Hematopoietic multipotent progenitor cell treated with erythropoietin and hydrocortisone succinate and interleukin-3 and kit ligand, for 15 days (in vitro differentiated cells): ENCODE measurements around the gene CYP19A1.

Experiments used
- DNase-seq: peaks from one replicate; pipeline ENCODE4 v3.0.0-alpha.2; 2015; ENCODE audit warnings: low spot score

CYP19A1 gene

DNA sequence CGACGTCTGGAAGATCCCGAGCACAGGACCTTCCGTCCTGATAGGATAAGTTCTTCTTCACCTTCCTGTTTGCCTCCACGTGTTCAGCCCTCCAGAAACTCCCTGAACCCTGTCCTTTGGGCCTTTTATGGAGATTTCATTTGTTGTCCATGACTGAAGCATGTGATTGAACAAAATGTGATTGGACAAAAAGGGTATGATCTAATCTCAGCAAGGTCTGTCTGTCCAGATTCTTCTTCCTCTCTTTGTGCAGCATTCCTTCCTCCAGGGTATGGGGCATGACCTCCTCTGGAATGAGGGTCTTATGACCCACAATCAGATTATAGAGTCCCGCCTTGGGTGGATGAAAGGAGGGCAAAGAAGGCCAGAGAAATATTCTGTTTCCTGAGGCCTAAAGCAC lies at the start of gene CYP19A1:
Gene CYP19A1, minus strand, starts transcription at position 101 of the 400 bp plus-strand sequence. CDS start 95,684 bp downstream, outside the sequence.
- DNase-seq, result no peak

- DNase-seq, result no peak
These were observed 49.3 kb upstream of the CYP19A1 start for GRCh38 chr15:51387699-51388041.

DNA sequence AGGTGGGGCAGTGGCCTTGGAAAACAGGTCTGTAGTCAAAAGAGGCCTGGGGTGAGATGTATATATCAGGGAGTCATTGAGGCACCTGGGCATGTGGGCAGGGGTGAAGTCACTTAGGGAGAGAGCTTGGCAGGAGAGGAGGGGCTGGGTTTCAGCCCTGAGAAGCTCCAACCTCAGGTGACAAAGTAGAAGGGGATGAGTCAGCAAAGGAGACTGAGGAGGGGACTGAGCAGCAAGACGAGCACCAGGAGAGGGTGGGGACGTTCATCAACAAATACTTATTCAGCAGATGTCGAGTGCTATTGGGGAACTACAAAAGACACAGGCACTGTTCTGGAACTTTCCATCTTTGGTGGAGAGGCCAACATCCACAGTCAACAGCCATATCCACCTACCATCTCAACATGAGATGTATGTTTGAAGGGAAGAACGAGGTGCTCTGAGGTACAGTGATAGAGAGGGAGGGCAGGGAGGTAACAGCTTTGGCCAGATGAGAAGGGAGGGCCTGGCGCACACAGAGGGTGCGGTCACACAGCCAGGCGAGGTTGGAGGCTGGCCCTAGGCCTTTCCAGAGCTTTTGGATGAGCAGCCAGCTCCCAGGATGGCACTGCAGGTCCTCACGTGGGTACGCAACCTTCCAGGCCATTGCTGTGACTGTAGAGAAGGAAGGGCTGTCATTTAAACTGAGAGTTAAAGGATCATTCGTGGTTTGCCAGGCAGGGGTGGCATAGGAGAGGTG lies 48.7 kb upstream of the CYP19A1 start:
- DNase-seq, result no peak

- DNase-seq, result no peak
These were observed 48.1 kb upstream of the CYP19A1 start for GRCh38 chr15:51386486-51386885.

- no peak for DNase-seq
These were observed 47.6 kb upstream of the CYP19A1 start for GRCh38 chr15:51386029-51386428.

DNA sequence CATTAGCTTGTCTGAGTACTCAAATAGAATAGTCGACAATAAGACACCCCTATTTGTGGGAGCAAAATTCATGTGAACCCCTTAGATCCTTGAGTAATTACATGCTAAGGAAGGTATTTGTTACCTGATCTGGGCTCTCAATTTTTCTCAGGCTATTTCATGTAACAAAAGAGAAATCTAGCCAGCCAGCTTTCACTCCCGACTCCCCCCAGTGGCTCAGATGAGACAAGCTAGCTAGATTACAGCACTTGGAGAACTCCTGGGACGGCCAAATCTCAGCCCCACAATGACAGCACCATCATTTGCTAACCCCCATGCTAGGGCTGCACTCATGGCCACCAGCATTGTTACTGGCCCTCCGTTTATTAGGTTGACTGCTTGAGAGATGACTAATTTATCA lies 44.4 kb upstream of the CYP19A1 start:
- DNase-seq, result no peak

- DNase-seq, result peak; percentile 8
These were observed 42.8 kb upstream of the CYP19A1 start for GRCh38 chr15:51380999-51381806.

DNA sequence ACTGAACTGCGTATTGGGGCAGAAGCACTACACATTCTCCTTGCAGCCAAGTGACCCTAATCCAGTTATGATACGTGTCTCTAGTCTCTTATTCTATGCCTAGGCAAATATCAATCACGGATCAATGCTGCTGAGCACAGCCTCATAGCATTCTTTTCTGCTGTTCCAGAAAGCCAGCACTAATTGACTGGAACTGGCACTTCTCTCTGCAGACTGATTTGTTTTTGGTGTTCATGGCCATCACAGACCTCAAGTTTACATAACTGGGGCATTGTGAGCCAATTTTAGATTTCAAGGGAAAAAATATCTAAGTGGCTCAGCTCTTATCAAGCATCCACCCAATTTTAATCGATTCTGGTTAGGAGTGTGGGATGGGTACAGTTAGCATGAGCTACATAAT lies 41.0 kb upstream of the CYP19A1 start:
- DNase-seq, result no peak

GRCh38 chr15:51378406-51378805 lies 40.0 kb upstream of the CYP19A1 start:
- no peak for DNase-seq

- DNase-seq, result no peak
These were observed 38.8 kb upstream of the CYP19A1 start for GRCh38 chr15:51377038-51377786.

GRCh38 chr15:51375966-51376640 lies 37.7 kb upstream of the CYP19A1 start:
- DNase-seq, result no peak

DNA sequence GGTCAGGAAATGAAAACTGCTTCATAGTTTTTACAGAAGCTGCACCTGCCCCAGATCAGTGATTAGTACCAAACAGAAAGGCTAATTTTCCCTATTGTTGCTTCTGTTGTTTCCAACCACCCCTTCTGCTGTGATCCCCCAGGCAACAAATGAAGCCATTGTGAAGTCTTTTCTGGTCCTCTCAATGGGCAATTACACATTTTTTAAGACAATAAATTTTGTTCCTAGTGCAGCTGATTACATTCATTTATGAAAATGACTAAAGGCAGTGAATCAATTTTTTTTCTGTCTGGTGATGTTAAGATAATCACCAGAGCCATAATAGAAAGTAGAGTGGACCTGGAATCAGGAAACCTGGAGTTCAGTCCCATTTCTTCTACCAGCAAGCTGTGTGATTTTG lies 35.7 kb upstream of the CYP19A1 start:
- DNase-seq, result no peak

GRCh38 chr15:51371266-51371665 lies 32.9 kb upstream of the CYP19A1 start:
- DNase-seq, result no peak

DNA sequence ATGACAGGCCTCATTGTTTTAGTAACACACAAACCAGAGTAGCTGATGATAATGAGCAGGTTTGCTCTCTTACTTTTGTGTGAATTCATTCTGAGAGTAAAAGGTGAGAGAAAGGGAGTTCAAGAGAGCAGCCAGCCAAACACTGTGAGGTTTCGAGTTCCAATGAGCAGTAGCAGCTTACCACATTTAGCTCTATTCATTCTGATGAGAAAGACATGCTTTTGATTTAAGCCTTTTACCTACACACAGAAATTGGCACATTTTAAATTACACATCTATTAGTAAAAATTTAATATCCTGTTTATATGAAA lies 31.0 kb upstream of the CYP19A1 start:
- DNase-seq, result no peak

GRCh38 chr15:51368751-51369450 lies 30.5 kb upstream of the CYP19A1 start:
- no peak for DNase-seq

GRCh38 chr15:51368307-51368706 lies 29.9 kb upstream of the CYP19A1 start:
- DNase-seq, result no peak

GRCh38 chr15:51367322-51367976 lies 29.1 kb upstream of the CYP19A1 start:
- no peak for DNase-seq

DNA sequence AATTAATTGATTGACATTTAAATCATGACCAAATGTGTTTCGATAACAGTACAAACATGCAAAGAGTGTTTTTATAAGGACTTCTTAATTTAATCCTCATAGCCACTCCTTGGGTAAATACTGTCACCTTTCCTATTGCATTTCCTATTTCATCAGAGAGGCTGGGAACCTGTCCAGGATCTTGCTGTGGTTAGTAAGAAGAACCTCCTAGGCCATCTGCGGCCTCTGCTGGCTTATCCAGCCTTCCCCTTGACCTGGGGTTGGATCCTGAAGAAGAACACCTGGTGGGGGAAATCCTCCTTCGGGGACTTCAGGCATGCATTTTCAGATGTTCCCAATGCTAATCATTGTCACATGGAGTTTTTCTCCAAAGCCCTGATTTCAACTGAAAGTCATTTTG lies 28.5 kb upstream of the CYP19A1 start:
- no peak for DNase-seq

- DNase-seq, result no peak
These were observed 27.7 kb upstream of the CYP19A1 start for GRCh38 chr15:51366071-51366470.

- no peak for DNase-seq
These were observed 27.0 kb upstream of the CYP19A1 start for GRCh38 chr15:51365417-51365816.

DNA sequence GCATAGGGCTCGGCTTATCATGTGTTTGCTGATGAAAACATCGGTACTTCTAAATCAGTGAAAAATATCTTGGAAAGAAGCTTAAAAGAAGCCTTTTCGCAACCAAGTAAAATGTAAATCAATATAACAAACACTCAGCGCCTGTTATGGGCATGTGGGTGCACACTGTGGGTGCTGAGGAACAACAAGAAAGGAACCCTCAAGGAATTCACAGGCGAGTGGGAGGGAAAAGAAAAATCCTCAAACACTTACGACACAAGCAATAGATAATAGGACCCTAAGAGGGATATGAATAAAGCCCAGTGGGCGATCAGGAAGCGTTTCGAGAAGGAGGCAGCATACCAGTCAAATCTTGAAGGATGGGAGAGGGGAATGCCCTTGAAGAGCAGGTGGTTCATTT lies 25.0 kb upstream of the CYP19A1 start:
- DNase-seq, result no peak
